IPS DF 4.7 (cell line): ENCODE results near the gene ALPK3.
"Not testable (repeated sequence)": the region's sequence is repeated elsewhere in the genome, so short reads cannot be mapped to it uniquely, and the experiment has no call there.

Experiments
- DNase-seq: peaks from one replicate; pipeline ENCODE4 v3.0.0-alpha.2; 2013; ENCODE audit warnings: low spot score; ENCODE audit errors: extremely low read depth

ALPK3 gene

DNA sequence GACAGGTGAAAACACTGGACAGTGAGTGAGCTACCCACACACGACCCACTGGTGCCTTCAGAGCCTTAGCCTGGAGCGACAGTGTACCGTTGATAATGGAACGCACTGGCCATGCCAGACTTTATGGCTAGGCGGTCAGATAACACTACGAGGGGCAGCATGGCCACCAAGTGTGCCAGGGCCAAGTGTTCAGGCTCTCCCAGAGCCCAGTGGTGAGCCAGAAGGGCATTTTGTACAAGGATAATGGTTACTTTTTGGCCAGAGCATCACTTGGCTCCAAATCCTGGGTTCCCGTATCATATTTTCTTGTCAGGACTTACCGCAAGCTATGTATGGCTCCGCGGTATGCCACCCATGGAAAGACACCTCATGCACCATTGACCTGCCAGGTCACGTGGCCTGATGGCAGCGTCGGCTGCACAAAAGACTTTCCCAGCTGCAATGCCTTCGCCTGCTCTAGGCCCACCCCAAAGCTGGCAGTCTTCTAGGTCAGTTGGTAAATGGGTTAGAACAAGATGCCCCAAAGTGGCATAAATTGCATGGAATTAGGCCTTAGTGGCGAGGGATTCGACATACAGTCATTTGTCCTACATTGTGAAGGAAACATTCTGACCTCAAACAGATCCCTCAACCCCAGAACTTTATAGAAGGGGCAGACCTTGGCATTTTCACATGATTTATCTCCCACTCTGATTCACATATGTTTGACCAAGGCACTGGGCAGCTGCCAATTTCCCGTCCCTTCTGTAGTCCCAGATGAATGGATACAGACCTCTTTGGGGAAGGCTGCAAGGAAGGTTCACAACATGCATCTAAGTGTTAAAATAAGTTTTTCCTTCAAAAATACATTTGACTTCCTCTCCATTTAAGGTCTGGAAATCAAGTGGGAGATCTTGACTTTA, 55.1 kb downstream of the ALPK3 start:
- no peak for DNase-seq

DNA sequence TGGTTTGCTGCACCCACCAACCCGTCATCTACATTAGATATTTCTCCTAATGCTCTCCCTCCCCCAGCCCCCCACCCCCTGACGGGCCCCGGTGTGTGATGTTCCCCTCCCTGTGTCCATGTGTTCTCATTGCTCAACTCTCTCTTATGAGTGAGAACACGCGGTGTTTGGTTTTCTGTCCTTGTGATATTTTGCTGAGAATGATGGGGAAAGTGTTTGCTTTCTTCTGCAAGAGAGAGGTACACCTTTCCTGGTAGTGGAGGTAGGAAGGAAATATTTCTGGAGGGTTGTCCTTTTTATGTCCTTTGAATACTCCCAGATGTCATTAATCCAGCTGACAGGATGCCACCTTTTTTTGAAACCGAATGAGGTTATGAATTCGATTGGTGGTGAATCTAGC, 56.8 kb downstream of the ALPK3 start:
- DNase-seq = no peak

- no peak for DNase-seq
These were observed 58.0 kb downstream of the ALPK3 start for GRCh38 chr15:84874981-84875699.

- DNase-seq = no peak
These were observed 59.1 kb downstream of the ALPK3 start for GRCh38 chr15:84876269-84876668.

DNA sequence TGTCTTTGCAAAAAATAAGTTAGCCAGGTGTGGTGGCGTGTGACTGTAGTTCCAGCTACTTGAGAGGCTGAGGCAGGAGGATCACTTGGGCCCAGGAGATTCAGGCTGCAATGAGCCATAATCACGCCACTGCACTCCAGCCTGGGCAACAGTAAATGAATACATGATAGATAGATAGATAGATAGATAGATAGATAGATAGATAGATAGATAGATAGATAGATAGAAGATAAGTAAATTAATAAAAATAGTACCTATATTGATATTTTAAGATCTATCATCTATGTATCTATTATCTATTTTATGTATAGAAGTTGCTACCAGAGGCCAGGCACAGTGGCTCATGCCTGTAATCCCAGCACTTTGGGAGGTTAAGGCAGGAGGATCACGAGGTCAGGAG, 60.5 kb downstream of the ALPK3 start:
- not testable (repeated sequence) for DNase-seq

DNA sequence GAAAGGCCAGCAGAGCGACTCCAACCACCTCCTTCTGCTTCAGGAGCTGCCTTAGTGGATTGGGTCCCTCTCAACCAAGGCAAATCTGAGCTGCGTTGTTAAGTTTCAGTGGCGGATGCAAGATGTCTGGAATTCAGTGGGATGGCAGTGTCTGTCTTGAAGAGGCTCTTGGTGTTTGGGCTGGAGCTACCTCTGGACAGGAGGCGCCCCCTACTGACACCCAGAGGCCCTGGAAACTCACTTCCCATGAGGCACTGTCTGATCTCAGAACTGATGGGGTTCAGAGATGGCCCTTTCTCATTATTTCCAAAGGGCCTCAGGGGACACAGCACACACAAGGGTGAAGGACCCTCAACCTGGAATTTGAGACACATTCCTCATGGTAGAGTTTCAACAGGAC, 61.3 kb downstream of the ALPK3 start:
- peak; percentile 22 for DNase-seq

DNA sequence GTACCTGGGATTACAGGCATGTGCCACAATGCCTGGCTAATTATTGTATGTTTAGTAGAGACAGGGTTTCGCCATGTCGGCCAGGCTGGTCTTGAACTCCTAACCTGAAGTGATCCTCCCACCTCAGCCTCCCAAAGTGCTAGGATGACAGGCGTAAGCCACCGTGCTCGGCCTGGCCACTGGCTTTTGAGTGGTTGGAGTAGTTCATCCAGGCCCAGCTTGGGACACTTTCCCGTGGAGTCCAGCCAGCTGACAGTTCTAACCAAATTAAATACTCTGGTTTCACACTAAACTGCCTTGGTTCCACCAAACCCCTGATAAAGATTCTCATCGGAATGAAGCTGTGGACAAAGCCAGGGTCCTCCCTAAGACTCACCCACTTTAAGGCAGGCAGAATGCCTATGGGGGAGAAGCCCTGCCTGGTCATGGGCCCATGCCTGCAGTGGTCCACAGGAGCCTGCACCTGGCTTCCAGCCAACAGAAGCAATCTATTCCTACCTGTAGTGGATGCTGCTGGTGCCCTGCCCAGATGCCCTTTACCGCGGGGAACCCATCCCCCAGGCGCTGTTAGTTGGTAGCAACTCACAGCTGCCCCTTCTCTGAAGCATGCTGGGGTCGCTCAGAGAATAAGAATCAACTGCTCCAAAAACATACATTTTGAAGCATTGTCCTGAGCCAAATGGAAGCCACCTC, 62.1 kb downstream of the ALPK3 start:
- no peak for DNase-seq

GRCh38 chr15:84880007-84880406, 62.9 kb downstream of the ALPK3 start:
- DNase-seq = no peak

DNA sequence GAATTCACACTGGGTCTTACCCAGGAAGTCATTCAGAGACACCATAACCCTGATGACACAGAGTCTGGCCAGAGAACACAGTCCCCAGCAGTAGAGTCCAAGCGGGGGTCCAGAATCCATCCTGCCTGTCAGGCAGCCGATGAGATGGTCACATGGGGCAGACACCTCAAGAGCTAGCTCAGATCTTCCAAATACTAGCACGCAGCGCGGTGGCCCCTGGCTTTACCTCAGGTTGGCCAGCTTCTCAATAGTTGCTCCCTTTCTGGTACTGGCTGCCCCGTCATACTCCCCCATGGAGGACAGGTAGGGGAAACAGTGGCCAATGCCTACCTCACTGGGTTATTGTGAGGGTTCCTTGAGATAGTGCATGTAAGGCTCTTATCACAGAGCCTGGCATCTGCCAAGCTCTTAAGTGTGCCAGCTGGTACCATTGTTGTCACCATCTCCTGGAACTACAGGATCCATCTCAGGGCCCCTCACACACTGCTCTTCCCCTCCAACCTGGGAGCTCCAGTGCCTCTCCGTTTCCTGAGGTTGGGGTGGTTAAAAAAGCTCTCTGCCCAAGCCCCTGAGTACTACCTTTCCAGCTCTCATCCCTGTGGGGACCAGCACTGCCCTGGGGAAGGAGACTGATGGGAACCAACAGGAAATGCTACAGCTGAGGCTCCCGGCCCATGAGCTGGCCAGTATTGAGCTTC, 63.8 kb downstream of the ALPK3 start:
- no peak for DNase-seq

- no peak for DNase-seq
These were observed 64.3 kb downstream of the ALPK3 start for GRCh38 chr15:84881520-84881830.

GRCh38 chr15:84883466-84883865, 66.3 kb downstream of the ALPK3 start:
- DNase-seq = no peak

DNA sequence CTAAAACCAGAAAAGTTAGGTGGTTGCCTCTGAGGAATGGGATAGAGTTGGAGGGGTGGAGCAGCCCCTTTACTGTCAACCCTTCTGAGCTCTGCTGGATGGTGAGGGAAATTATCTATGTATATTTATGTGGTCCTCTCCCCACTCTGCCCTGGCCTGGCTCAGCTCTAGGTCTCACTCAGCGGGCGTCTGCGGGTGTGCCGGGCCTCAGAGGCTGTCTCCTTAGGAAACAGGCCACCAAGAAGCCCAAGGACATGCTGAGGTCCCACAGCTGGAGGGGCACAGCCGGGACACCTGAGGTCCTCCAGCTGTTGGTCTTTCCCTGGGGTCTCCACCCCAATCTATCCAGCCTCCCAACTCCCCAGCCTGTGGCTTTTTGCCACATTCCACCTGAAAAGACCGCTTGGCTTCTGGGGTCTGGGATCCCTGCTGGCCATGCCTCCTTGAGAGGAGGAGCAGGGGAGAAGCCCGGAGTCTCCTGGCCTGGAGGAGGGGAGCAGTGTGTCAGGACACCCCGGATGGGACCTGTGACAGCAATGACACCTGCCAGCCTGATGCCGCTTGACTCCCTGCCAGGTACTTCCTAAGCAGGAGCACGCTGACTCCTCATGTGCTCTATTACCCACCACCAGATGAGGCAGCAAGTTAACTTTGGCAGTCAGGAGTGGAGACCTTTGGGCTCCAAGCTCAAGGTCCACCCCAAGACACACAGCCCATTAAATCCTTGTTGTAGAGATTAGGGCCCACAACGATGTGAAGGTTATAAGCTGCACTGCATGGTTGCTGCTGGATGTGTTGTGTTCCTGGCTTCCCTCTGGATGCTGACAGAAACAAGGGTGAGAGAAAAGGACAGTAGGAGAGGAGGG, 67.0 kb downstream of the ALPK3 start, which contains the start of gene SLC28A1:
Gene SLC28A1, plus strand, starts transcription at position 747 of the 866 bp plus-strand sequence. CDS start 3,099 bp downstream, outside the sequence.
- no peak for DNase-seq

GRCh38 chr15:84885801-84886200, 68.6 kb downstream of the ALPK3 start:
- DNase-seq = no peak

GRCh38 chr15:84886211-84886983, 69.2 kb downstream of the ALPK3 start:
- DNase-seq = no peak

DNA sequence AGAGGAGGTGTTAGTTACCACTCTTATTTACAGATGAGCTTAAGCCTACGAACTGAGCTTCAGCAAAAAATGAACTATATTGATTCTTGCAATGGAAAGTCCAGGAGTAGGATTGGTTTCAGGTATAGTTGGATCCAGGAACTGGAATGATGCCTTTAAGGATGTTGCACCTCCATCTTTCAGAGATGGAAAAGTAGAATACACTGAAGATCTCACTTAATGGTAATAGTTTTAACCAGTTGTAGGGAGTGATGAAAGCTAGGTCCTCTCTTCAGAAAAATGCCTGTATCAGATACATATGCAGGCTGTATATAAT, 69.8 kb downstream of the ALPK3 start:
- no peak for DNase-seq

DNA sequence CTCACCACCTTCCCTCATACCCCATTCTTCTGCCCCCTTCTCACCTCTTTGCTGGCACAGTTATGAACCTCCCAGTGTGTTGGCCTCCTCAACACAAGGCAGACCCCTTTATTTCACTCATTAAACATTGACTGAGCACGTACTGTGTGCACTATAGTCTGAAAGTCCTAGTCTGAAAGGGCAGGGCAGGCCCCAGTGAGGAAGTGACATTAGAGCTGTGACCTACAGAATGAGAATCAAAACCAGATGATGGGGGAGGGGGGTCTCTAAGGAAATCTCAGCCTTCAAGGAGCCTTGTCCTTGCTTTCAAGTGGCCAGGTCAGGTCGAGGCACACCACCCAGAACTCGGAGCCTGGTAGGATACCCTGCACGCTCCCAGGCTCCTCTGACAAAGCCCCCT, 70.8 kb downstream of the ALPK3 start:
- DNase-seq = no peak

- DNase-seq = no peak
These were observed 71.5 kb downstream of the ALPK3 start for GRCh38 chr15:84888639-84889038.

DNA sequence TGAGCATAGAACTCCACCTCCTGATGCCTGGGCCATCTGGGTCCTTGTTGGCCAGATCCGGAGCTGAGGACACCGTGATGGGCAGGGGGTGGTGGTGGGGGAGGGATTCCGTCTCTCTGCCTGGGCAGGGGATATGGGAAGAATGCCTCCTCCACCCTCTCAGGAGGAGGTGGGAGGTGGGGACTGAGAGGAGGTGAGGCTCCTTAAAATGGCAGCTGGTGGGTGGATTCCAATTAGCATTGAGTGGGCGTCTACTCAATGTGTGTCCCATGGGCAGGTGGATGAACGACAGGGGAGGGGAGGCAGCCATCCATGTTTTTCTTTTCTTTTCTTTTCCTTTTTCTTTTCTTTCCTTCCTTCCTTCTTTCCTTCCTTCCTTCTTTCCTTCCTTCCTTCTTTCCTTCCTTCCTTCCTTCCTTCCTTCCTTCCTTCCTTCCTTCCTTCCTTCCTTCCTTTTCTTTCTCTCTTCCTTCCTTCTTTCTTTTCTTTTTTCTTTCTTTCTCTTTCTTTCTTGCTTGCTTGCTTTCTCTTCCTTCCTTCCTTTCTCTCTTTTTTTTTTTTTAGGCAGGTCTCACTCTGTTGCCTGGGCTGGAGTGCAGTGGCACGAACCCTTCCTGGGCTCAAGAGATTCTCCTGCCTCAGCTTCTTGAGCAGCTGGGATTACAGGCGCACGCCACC, 72.3 kb downstream of the ALPK3 start:
- no peak for DNase-seq

DNA sequence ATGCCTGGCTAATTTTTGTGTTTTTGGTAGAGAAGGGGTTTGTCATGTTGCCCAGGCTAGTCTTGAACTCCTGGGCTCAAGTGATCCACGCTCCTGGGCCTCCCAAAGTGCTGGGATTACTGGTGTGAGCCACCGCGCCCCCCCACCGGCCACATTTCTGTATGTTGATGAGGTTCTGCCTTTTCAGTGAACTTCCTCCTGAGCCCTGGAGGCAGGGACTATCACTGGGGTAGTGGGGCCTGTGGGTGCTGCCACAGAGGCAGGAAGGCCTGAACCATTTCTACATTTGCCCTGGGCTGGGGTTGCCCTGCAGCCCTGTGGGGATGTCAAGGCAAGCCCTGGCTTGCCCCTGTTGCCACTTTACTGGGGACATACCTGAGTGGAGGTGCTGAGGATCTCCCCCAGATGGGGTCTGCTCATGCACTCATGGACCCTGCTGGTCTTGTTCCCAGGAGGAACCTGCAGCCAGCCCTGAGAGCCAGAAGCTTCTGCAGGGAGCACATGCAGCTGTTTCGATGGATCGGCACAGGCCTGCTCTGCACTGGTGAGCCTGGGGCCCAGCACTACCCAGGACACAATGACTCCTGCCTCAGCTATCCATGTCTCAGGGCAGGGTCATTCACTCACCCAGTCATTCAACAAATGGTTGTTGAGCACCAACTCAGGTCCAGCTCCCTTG, 73.0 kb downstream of the ALPK3 start:
- DNase-seq = no peak
